ENCODE data around the gene NEDD4L.

- TF ChIP-seq, protein P1, sequence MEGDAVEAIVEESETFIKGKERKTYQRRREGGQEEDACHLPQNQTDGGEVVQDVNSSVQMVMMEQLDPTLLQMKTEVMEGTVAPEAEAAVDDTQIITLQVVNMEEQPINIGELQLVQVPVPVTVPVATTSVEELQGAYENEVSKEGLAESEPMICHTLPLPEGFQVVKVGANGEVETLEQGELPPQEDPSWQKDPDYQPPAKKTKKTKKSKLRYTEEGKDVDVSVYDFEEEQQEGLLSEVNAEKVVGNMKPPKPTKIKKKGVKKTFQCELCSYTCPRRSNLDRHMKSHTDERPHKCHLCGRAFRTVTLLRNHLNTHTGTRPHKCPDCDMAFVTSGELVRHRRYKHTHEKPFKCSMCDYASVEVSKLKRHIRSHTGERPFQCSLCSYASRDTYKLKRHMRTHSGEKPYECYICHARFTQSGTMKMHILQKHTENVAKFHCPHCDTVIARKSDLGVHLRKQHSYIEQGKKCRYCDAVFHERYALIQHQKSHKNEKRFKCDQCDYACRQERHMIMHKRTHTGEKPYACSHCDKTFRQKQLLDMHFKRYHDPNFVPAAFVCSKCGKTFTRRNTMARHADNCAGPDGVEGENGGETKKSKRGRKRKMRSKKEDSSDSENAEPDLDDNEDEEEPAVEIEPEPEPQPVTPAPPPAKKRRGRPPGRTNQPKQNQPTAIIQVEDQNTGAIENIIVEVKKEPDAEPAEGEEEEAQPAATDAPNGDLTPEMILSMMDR (optimal IDR thresholded peaks at IDR 0.05 in 1 of 3, IDR thresholded peaks at IDR 0.05 in 1 of 3, conservative IDR thresholded peaks at IDR 0.05 in 1 of 3; ENCODE audit: extremely low read depth in 1 of 3, insufficient read depth in 2 of 3, low read length in 3 of 3): no peak
- TF ChIP-seq EZH2 (IDR thresholded peaks at IDR 0.05; ENCODE audit: low read length): no peak
Measured at GRCh38 chr18:58227361-58227930, 183.4 kb downstream of the NEDD4L start.

Measured in keratinocyte (primary cell).